T47D (cell line): ENCODE data around the gene GPR55.

ENCODE experiments used
- DNase-seq, 2 experiments: peaks; one replicate each; pipeline versions ENCODE4 v3.0.0 to v3.0.0-alpha.2; 2011 to 2012; ENCODE audit warnings: low read depth in 1 of 2, low spot score in 1 of 2
- JUND ChIP-seq: IDR thresholded peaks from 2 replicates; pipeline ENCODE4 v1.6.1; 2012; ENCODE audit warnings: low read depth
- in situ Hi-C: cut with HindIII; loops from 2 replicates; pipeline ENCODE4 v1.10.0; 2016; ENCODE audit warnings: low sequenced_read_pairs, low pct_unique_long_range_greater_than_20kb

GPR55 gene

GRCh38 chr2:230864605-230865306 is 60.3 kb downstream of the GPR55 start, which contains the start of gene ITM2C:
Gene ITM2C (plus strand): TSS chr2:230864942. CDS start chr2:230865026, 84 bp downstream.
- DNase-seq = peak; percentile 59 to 65
- TF ChIP-seq JUND = no peak

GRCh38 chr2:230864122-230864604 is 60.9 kb downstream of the GPR55 start:
- no peak for TF ChIP-seq JUND
- in situ Hi-C loops = no loop called here
- DNase-seq = no peak

More at GRCh38 chr2:230864605-230865306, 60.3 kb downstream of the GPR55 start, which contains the start of gene ITM2C:
- in situ Hi-C loops = no loop called here

GRCh38 chr2:230863442-230864121 is 61.5 kb downstream of the GPR55 start:
- in situ Hi-C loops = no loop called here
- no peak for TF ChIP-seq JUND
- no peak for DNase-seq

- in situ Hi-C loops = no loop called here
- no peak for DNase-seq
- no peak for TF ChIP-seq JUND
These were observed 62.0 kb downstream of the GPR55 start for GRCh38 chr2:230863031-230863430.

- no peak for TF ChIP-seq JUND
- in situ Hi-C loops = no loop called here
- no peak for DNase-seq
These were observed 62.8 kb downstream of the GPR55 start for GRCh38 chr2:230862292-230862691.

- in situ Hi-C loops = no loop called here
- no peak for TF ChIP-seq JUND
- DNase-seq = no peak
These were observed 63.3 kb downstream of the GPR55 start for GRCh38 chr2:230861552-230862255.
